GM18870 (cell line): ENCODE data around the gene HCRT.
"Not testable (repeated sequence)": the region's sequence is repeated elsewhere in the genome, so short reads cannot be mapped to it uniquely, and the experiment has no call there.

ENCODE experiments used
- ATAC-seq: cut with Tn5 transposase; IDR thresholded peaks from one replicate; pipeline ENCODE4 v1.9.1; 2021; ENCODE audit warnings: moderate library complexity; ENCODE audit not compliant: unreplicated experiment

HCRT gene

GRCh38 chr17:42180411-42180921, 4.8 kb downstream of the HCRT start:
- ATAC-seq, result no peak

DNA sequence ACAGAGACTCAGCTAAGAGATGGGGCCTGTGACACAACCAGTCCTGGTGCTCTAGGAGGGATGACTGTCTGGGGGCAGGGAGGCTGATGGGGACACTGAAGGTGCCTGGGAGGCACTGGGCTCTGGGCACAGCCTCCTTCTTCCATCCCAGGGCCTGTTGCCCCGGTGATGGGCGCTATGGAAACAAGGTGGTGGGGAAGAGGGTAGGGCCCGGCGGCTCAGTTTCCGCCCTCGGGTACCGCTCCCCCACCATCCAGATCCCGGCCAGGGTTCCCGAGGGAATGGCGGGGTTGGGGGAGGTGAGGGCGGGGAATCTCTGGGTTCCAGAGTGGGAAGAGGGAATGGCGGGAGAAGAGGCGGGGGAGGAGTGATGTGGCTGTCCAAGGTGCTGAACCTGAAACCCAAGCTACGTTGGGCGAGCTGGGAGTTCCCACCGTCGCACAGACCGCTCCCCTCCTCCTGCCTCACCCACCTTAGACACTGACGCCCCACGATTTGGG, 5.3 kb downstream of the HCRT start:
- ATAC-seq, result no peak

DNA sequence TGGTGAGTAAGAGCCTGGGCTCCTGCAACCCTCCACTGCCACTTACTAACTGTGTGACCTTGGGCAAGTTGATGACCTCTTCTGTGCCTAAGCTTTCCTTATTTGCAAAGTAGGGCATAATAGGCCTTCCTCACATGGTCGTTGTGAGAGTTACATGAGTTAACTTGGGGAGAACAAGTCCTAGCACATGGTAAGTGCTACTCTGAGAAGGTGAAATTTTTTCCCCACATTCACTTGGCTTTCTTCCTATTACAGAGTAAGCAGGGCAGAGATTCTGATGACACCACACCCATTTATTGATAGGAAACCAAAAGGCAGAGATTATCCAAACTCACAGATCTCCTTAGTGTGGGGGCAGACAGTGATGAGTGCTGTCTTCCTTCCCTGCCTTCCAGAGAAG, 5.9 kb downstream of the HCRT start:
- ATAC-seq, result no peak

- no peak for ATAC-seq
Measured at GRCh38 chr17:42178817-42179216, 6.4 kb downstream of the HCRT start.

DNA sequence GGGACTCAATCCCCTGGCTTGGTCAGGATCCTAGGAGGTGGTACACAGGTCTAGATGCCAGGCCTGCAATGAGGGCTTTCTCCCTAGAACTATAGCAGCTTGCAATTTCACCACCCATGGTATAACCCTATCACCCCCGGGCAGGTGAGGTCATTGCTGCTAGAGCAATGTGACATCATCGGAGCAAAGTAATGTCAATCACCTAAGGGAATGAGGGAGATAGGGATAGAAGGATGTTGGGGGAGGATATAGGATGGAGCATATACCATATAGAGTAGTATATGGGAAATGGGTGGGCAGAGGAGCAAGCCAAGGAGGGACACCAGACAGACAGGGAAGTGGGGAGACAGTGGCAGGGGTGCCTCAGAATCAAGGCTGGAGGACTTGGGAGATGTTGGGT, 7.6 kb downstream of the HCRT start:
- ATAC-seq, result no peak

DNA sequence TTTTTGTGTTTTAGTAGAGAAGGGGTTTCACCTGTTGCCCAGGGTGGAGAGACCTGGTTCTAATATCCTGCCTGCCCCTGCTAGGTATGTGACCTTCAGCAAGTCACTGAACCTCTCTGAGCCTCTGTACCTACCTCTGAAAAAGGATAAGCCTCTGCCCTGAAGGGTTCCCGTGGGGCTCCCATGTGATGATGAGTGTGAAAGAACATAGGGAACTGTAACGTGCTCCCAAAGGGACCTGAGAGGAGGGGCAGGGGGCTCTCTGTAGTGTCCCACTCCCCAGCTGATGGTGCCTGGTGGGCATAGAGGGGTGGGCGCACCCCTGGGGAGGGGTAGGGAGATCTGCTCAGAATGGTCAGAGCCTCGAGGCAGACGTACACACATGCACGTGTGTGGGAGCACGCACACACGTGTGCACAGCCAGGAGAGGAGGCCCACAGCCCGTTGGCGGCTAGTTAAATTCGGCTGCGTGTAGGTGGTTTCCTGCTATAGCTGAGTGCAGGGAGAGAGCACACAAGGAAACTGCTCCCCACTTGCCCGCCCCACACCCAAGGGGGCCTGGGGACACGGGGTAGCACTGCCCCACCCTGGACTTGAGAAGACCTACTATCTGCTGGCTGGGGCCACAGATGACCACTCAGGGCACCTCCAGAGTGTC, 11.0 kb downstream of the HCRT start:
- no peak for ATAC-seq

GRCh38 chr17:42171831-42172230, 13.4 kb downstream of the HCRT start:
- ATAC-seq, result no peak

DNA sequence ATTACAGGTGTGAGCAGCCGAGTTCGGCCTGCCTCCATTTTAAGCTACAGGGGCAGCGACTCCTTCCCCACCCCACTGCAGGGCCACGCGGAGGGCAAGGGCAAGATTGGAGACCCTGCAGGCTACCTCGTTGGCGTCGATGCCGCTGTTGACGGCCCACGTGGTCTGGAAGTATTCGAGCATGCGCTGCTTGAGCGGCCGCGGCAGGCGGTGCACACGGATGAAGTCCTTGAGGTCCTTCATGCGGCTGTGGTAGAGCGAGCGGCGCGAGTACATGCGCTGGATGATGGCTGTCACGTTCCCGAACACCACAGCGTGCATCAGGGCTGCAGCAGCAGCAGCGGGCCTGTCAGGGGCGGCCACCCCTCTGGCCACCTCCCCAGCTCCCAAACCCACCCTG, 15.9 kb downstream of the HCRT start:
- ATAC-seq, result no peak

GRCh38 chr17:42167807-42168206, 17.4 kb downstream of the HCRT start:
- no peak for ATAC-seq

- ATAC-seq, result no peak
Measured at GRCh38 chr17:42166196-42166763, 19.0 kb downstream of the HCRT start.

GRCh38 chr17:42165751-42166150, 19.5 kb downstream of the HCRT start:
- ATAC-seq, result no peak

DNA sequence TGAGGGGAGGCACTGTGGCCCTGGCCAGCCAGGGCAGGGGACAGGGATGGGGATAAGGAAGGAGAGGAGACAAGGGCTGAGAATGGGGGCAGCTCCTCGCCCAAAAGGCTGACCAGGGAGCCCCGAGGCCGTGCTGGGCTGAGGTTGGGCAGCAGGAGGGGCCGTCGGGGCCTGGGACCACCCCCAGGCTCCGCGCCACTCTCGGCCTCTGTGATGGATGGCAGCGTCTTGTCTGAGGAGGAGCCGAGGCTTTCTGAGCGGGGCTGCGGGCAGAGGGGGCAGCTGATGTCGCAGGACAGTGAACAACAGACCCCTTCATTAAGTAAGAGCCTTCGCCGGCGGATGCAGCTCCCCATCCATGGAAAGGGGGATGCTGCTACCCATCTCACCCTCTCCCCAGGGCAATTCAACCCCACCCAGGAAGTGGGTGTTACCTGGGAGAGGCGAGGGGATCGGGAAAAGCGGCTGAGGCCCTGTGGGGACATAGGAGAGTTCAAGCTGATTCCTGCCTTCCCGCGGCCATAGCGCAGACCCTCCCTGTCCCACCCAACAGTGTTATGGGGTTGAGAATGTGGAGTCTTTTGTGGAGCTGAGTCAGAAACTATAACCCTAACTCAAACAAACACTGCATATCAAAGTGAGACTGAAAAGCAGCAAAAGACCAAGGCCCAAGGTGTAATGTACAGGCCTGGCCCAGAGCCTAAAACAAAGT, 21.4 kb downstream of the HCRT start:
- ATAC-seq, result no peak

DNA sequence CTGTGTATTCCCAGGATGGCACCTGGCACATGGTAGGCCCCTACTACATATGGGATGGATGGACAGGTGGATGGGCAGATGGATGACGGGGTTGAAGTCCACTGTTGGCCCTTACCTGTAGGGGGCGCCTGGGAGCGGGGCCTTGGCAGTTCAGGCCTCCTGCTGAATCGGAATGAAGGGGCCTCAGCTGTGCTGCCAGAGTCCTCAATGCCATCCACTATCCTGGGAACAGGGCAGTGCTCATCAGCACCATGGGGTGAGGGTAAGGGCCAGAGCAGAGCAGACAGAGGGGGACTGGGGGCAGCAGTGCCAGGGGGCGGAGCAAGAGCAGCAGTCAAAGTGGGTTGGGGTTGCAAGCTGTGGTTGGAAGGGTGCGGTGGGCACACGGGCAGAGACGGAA, 22.1 kb downstream of the HCRT start:
- no peak for ATAC-seq

DNA sequence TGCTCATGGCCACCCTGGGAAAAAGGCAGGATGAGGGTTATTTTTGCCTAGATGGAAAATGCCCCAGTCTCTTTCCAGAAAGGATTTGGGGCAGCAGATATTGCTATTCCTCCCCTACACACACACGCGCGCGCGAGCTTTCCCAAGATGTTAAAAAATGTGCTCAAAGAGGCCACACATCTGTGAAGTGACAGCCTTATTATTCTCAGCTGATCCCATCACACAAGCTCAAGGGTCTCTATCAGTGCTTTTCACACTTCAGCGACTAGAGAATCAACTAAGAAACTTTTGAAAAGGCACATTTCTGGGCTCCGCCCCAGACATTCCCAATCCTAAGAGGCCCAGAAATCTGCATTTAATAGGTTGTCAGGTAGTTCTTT, 24.7 kb downstream of the HCRT start:
- no peak for ATAC-seq

GRCh38 chr17:42159796-42160530, 25.3 kb downstream of the HCRT start:
- no peak for ATAC-seq

- ATAC-seq, result no peak
Measured at GRCh38 chr17:42155614-42156045, 29.6 kb downstream of the HCRT start.

DNA sequence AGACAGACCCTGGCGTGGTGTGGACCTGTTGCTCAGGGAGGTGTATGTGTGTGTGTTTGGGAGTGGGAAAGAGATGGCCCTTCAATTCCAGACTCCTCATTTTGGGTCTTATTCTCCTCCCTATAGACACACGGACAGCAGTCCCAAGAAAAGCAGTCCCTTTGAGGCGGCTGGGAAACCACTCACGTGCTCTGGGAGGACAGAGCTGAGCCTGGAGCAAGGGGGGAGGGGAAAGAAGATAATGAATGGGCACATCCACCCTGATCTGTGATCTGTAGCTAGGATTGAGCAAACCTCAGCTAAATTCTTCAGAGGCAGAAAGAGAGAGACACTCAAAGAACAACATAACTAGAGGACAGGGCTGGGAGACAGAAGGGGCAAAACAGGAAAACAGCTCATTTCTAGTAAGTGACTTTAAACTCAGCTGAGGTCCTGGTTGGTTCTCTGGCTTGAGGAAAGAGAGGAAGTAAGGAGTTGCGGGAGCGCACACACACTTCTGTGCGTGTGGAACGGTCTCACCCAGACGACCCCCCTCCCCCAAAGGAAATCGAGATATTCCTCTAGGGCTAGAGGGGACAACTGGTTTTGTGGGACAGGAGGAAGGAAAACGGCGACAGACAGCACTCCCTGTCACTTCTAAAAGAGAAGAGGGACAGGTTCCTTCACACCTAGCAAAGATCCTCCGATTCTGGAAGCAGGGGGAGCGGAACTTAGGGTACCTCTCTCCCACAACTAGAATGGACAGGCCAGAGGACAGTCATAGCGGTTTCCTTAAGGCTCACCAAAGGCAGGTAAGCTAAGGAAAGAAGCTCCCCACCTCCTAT, 31.1 kb downstream of the HCRT start:
- ATAC-seq, result no peak

GRCh38 chr17:42146911-42147607, 38.2 kb downstream of the HCRT start:
- ATAC-seq, result no peak

GRCh38 chr17:42143138-42143537, 42.1 kb downstream of the HCRT start:
- ATAC-seq, result not testable (repeated sequence)

GRCh38 chr17:42142371-42142896, 42.8 kb downstream of the HCRT start:
- ATAC-seq, result no peak
